Renal cortical epithelial cell (primary cell): ENCODE results near the gene DNAJC30. TPM values are rescaled to one million over a fixed set of nuclear protein-coding genes. Genes with fewer than 3 reads are reported as not detected.

Experiments used
- DNase-seq: peaks from one replicate; pipeline ENCODE4 v3.0.0-alpha.2; 2011; ENCODE audit warnings: low read depth
- total RNA-seq: library from RNA; depleted of rRNA; stranded (reverse); fragments of >200 nt; gene quantifications from 2 replicates; pipeline ENCODE4 v1.2.3, GENCODE V29; 2014

DNAJC30 gene
- total RNA-seq, 1 donor from 2014 or later: 1.9 TPM

- no peak for DNase-seq
These were observed 33.7 kb downstream of the DNAJC30 start for GRCh38 chr7:73649576-73649975.

- DNase-seq: no peak
These were observed 34.5 kb downstream of the DNAJC30 start for GRCh38 chr7:73648593-73649332.

GRCh38 chr7:73647725-73648592 lies 35.3 kb downstream of the DNAJC30 start:
- no peak for DNase-seq

- no peak for DNase-seq
These were observed 36.2 kb downstream of the DNAJC30 start for GRCh38 chr7:73646785-73647724.

- DNase-seq: no peak
These were observed 37.5 kb downstream of the DNAJC30 start for GRCh38 chr7:73645643-73646174.

- no peak for DNase-seq
These were observed 38.5 kb downstream of the DNAJC30 start for GRCh38 chr7:73644688-73645286.

DNA sequence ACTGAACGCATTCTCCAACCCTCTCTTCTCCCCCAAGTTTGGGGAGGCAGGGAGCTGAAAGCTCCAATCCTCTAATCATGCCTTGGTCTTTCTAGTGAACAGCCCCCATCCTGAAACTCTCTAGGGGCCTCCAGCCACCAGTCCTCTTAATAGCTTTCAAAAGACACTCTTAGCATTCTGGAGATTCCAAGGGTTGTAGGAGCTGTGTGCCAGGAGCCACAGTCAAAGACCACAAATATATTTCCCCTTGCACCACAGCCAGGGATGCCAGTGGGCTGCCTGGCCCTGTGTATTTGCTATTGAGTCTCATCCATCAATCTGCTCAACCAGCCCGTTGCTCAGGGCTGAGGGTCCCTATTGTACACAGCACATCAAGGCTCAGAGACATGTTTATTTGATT lies 40.4 kb downstream of the DNAJC30 start:
- no peak for DNase-seq

DNA sequence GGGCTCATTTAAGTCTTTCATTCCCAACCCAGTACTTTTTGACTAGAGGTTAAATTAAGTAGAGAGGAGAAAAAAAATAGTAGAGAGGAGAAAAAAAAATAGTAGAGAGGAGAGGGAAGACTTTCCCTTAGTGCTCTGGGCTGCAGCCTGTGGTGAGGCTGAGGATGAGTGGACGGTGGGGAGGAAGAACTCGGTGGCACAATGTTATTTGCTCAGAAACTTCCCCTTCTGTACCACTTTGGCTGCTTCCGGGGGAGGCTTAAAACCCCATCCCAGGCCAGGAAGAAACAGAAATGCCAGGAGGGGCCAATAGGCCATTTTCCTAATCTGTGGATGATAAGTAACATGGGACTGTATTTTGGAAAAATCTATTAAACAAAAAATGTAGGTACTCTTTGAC lies 44.3 kb downstream of the DNAJC30 start:
- DNase-seq: no peak

DNA sequence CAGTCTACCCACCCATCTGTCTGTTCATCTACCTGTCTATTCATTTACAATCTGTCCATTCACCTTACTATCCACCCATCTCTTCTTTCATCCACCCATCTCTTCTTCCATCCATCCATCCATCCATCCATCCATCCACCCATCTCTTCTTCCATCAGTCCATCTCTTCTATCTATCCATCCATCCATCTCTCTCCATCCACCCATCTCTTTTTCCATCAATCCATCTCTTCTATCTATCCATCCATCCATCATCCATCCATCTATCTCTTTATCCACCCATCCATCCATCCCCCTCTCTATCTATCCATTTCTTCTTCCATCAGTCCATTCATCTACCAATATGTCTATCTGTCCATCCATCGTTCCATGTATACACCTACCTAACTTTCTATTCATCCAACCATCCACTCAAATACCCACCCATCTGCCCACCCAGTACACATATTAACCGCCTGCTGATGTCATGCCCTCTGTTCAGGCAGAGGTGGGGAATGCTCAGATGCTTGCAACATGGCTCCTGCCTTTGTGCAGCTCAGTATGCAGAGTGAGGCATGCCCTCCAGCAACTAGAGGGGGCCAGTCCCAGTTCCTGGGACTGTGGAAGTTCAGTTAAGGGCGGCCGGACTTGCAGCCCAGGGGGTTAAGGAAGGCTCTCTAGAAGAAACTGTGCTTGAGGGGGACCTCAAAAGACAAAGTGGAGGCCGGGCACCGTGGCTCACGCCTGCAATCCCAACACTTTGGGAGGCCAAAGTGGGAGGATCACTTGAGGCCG lies 47.6 kb downstream of the DNAJC30 start:
- no peak for DNase-seq

GRCh38 chr7:73633844-73634243 lies 49.4 kb downstream of the DNAJC30 start:
- DNase-seq: no peak

GRCh38 chr7:73633323-73633722 lies 49.9 kb downstream of the DNAJC30 start:
- DNase-seq: no peak

DNA sequence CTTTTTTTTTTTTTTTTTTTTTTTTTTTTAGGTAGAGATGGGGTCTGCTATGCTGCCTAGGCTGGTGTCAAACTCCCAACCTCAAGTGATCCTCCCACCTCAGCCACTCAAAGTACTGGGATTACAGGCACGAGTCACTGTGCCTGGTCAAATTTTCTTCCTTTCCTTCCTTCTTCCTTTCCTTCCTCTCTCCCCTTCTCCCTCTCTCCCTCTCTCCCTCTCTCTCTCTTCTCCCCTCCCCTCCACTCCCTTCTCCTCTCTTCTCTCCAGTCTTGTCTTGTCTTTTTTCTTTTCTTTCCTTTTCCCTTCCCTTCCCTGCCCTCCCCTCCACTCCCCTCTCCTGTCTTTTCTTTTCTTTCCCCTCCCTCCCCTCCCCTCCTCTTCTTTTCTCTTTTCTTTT lies 51.7 kb downstream of the DNAJC30 start:
- DNase-seq: no peak

Other genes with a start within 250 kb of the DNAJC30 start
- 0.15 and 0.35 TPM in 2 replicates for gene FZD9, start 249.7 kb downstream of the DNAJC30 start, total RNA-seq
- 34.7 and 66.4 TPM in 2 replicates for gene BAZ1B, start 161.2 kb downstream of the DNAJC30 start, total RNA-seq
- 21.7 and 23.4 TPM in 2 replicates for gene BCL7B, start 125.8 kb downstream of the DNAJC30 start, total RNA-seq
- gene TBL2, start 104.9 kb downstream of the DNAJC30 start, total RNA-seq: 68.0 and 72.8 TPM in 2 replicates
- gene MLXIPL, start 58.9 kb downstream of the DNAJC30 start, total RNA-seq: 0.15 TPM in 1 of 2 replicates, not detected in the other
- 8.6 and 9.2 TPM in 2 replicates for gene VPS37D, start 15.6 kb downstream of the DNAJC30 start, total RNA-seq
- 34.0 and 67.7 TPM in 2 replicates for gene BUD23, start 144 bp upstream of the DNAJC30 start, total RNA-seq
- gene STX1A, start 36.2 kb upstream of the DNAJC30 start, total RNA-seq: 12.9 and 13.9 TPM in 2 replicates
- gene ABHD11, start 55.3 kb upstream of the DNAJC30 start, total RNA-seq: 20.4 and 67.2 TPM in 2 replicates
- gene CLDN3, start 86.8 kb upstream of the DNAJC30 start, total RNA-seq: 10.8 and 11.6 TPM in 2 replicates
- gene CLDN4, start 147.5 kb upstream of the DNAJC30 start, total RNA-seq: 186 and 689 TPM in 2 replicates
- gene METTL27, start 159.1 kb upstream of the DNAJC30 start, total RNA-seq: 1.4 and 12.0 TPM in 2 replicates
- not detected in 2 replicates for gene TMEM270, start 177.7 kb upstream of the DNAJC30 start, total RNA-seq